Globus pallidus (tissue), 1 donor: ENCODE results near the gene ITPR2.

ENCODE experiments used
- DNase-seq: peaks from one replicate; pipeline ENCODE4 v3.0.0-alpha.2; 2015; ENCODE audit warnings: low spot score

The ITPR2 gene

DNA sequence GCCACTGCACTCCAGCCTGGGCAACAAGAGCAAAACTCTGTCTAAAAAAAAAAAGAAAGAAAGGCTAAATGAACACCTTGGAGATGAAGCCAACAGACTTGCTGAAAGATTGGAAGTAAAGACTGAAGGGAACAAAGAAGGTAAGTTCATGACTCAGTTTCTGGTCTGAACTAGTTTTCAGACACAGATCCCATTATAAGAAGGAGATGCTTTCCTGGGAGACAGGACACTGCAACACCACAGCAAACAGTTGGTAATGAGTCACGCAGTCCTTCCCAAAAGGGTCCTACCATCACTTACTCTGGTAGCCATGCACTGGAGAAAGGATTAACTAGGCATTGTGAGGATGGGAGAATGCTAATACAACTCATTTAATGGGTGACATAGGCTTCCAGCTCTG lies 540.4 kb downstream of the ITPR2 start:
- DNase-seq = no peak

DNA sequence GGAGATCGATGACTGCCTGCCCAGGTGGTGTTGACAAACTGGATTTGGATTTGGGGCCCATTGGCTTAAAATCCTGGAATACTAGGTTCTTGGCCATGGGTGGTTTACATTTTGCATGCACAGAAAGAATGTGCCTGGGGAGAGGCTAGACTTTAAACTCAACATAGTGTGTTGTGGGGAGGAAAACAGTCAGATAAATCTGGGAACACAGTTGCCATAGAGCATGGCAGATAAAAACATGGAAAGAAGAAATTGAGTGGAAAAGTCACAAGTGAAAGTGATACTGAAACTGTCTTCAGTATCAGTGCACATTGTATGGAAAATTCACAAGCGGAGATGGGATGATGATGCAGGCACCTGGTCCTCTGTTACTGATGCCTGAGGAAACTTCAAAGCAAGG lies 542.4 kb downstream of the ITPR2 start:
- no peak for DNase-seq

DNA sequence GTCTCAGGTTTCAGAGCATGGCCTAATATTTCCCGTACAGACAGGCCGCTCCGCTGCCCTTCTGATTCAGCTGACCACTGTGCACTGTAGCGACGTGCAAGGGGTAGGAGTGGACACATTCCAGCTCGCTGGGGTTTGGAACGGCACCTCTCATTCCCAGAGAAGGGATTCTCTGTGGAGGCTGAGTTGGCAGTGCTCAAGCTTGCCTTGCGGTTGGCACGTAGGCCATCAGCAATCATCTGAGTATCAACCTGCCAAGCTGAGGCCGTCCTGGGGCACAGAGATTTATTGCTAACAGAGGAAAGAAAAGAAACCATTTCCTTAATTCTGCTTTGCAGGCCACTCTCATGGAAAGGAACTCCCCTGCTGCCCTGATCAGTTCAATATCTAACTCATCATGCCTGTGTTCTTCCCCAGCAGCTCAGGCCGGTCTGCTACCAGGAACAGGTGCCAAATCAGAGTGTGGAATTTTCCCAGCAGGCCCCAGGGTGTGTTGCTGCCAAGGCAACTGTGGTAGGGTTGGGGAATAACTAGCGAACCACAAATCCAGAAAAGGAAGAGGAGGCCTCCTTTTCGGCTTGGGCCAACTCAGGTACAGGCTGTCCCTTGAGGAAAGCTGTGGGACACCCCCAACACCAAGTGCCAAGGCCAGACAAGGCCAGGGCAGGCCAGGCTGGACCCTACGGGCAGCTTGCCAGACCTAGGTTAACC lies 545.2 kb downstream of the ITPR2 start:
- DNase-seq = no peak
